NCI-H524 treated with DMSO at 0.1 percent for 48 hours (cell line): ENCODE results near the gene FAM53B.
"Not testable (repeated sequence)": the region's sequence is repeated elsewhere in the genome, so short reads cannot be mapped to it uniquely, and the experiment has no call there.

Experiments used
- DNase-seq: peaks from one replicate; lab custom pipeline; 2025; lab: John Stamatoyannopoulos, UW

Gene FAM53B

DNA sequence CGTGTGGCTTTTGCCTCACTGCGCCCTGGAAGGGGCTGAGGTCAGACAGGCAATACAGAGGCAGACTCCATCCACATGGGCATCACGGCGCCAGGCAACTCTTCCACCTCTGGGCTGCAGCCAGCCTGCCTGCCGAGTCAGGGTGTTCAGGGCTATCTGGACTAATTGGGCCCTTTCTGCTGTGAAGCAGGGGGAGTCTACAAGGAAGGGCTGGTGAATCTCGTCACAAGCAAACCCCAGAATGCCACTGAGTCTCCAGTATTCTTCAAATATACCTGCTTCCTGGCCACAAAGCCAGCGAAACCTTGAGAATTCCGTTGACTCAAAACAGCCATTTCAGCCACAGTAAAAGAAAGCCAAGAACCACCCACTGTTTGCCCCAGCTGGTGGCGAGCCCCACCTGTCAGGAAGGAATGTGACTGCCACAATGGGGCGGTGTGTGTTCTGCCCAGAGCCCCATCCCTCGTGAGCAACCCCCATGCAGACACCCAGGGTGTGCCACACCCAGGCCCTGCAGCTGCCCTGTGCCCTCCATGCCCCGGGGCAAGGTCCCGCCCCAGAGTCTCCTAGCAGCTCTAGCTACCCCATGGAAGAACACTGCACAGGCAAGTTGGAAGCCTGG is 117.3 kb downstream of the FAM53B start:
- no peak for DNase-seq

DNA sequence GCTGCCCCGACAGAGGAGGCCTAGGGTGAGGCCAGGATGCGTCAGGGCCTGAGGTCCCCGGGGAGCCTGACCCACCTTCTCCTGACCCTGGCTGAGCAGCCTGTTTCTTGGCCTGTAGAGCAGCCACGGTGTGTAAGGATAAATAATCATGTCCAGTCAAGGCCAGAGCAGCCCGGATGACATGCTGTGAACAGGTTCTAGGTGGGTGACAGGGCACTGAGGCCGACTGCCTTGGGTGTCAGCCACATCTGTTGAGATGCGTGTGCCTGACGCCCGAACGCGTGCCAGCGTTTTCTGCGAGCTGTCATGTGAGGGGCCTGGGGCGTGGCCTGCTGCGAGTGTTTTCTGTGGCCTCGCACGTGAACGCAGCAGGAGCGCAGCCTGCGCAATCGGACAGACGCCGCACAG is 118.3 kb downstream of the FAM53B start:
- no peak for DNase-seq

DNA sequence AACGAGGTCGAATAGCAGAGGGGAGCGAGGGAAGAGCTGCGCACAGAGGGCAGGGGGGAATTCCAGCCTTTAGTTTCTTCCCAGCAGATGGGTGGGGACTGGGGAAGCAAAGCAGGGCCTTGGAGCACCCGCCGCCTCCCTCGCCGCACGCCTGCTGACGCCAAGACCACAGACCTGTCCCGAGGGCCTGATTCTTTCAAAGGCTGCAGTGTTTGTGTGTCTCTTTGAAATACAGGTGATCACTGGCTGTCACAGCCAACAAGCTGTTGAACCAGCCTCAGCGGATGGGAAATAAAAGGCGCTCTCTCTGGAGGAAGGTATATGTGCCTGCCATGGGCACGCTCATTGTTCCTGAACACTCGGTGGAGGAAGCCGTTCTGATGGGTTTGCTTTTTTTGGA is 119.3 kb downstream of the FAM53B start:
- DNase-seq, result no peak

DNA sequence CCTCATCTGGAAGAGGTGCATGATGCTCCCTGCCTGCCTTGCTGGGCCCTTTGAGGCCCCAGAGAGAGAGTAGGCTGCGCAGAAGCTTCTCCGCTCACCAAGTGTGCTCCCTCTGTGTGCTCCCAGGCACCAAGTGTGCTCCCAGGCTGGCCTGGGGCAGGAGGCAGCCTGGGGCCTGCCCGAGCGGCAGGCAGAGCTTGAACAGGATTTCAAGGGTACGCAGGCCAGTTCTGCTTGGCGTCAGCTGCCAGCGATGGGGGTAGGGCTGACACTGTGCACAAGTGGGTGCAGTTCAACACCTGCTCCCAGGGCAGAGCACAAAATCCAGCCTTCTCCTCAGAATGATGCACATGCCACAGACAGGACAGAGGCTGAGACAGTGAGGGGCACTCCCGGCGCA is 119.7 kb downstream of the FAM53B start:
- no peak for DNase-seq

DNA sequence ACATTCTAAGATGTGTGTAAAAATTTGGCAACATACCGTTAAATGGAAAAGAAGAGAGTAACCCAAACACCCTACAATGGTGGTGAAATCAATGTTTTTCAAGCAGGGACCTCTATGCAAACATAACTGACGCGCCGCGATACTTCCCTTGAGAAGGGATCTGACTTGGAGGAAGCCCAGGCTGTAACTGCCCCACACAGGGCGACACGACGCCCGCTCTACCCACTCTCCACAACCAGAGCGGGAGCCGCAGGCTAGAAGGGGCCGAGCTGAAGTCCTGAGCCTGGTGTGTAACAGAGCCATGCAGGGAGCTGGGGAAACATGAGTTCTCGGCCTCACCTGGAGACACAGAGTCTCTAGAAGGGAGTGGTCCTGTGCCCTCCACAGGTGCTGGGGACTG is 120.2 kb downstream of the FAM53B start:
- DNase-seq, result no peak

DNA sequence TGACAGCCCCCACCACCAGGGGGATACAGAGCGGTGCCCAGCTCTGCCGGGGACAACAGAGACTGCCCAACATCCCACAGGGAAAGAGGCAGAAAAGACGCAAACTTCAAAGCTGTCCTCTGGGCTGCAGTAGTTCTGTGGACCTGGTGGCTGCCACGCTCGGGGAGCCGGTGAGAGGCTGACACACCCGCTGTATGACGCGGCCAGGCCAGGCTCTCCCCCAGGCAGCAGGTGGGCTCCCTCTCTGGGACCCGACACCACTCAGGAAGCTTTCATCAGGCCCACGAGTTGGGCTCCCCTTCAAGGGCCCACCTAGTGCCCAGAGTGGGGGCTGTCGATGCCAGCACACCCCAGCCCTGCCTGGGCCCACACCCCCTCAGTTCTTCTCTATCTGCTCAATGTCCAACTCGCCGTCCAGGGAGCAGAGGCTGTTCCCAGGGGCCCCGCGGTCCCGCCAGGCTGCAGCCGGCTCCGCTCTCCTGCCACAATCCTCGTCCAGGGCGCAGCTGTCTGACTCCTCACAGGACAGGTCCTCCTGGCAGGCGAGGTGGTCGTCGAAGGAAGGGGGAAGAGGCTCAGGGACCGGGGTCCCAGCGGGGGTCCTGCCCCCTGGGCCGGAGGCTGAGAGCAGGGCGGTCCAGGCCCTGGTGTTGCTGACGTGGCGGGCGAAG is 121.2 kb downstream of the FAM53B start:
- DNase-seq, result no peak

DNA sequence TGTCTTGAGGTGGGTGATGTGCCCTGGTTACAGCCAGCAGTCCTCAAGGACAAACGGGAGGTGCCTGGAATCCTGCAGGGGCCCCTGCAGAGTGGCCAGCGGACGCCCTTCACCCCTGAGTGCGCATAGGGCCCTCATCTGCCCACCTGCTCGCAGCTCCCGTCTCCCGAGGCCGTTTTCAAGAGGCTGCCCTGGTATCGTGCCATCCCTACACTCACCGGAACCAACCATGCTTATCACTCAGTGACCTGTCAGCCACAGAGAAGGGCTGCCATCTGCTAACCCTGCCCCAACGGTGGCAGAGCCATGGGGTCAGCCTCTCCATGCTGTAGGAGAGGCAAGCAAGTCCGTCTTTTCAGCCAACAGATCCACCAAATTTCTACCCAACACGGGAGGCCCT is 122.0 kb downstream of the FAM53B start:
- DNase-seq, result no peak

DNA sequence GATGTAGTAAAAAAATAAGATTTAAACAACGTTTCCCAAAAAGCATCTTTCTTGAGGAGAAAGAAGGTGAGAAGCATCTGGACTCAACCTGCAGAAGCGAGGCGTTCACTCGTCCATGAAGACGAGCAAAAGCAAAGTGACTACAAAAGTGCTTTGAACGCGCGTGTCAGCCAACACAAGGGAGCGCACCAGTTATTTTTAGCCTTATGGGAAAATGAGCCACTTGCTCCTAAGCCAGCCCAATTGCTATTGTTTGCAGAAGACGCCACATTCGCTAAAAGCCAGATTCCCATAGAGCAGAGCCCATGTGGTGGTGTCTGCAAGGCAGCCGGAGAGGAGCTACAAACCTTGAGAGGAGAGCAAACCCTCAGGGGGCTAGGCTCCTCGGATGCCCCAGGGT is 122.5 kb downstream of the FAM53B start:
- DNase-seq, result no peak

DNA sequence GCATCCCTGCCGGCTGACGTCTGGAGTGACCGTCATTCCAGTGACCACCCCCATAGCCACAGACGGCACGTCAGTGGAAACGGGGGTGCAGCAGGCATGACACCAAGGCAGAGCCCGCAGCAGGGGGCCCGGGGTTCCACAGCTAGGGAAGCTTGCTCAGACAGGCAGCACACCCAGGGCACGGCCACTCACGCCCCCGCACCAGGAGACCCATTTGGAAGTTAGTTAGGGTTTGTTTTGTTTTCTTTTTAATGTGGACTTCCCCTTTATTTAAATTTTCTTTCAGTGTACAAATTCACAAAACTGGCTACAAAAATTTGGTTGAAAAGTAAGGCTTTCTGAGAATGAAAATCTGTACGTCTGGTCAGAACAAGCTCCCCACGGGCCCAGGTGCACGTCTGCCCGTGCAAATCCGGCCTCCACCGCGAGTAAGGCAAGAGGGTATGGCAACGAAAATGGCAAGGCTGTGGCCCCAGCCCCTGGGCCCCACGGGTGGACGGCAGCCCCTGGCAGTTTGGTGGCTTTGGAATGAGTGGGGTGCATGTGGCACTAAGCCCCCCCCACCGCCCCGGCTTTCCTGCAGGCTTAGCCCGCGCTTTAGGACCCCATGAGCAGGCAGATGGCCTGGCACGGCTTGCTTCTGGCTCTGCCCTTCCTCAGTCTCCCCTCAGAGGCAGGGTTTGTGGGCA is 124.2 kb downstream of the FAM53B start:
- DNase-seq, result no peak

DNA sequence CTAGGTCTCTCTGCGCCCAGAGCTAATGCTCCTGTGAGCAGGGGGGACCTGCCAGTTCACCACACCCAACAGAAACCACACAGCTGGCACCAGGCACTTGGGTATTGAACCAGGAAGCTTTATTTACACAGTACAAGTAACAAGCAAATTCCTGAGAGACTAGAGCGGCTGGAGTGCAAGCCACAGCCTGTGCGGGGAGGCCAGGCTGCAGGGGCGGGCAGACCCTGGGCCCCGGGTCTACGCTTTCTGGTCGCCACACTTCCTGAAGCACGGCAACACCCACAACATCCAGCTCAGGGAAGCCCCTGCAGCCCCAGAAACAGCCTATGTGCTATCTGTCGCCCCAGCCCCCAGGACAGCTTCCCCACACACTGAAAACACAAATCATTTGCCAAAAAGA is 125.0 kb downstream of the FAM53B start:
- no peak for DNase-seq

DNA sequence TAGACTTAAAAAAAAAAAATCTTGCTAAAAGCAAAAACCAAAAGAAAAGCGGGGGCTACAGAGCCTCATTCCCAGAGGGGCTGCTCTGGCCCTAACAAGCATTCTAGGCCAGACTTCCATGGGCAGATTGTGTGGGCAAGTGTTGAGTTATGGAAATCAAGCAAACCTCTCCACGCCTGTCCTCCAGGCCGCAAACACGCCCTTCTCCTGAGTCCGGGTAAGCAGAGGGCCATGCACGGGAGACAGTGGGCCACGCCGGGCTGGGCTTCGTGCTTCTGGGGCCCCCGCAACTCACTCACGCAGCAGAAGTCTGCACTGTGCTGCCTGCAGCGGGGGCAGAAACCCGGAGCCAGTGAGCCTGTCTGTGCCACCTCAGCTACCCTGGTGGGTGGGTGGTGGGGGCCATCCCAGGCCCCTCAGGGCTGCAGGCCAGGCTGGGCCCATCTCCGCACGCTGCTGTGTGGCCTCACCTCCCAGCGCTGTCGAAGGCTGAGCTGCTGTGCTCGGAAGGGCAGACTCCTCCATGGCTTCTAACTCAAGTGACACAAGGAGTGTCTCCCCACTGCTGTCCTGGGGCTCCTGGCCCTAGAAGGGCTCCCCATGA is 125.6 kb downstream of the FAM53B start:
- DNase-seq, result no peak

DNA sequence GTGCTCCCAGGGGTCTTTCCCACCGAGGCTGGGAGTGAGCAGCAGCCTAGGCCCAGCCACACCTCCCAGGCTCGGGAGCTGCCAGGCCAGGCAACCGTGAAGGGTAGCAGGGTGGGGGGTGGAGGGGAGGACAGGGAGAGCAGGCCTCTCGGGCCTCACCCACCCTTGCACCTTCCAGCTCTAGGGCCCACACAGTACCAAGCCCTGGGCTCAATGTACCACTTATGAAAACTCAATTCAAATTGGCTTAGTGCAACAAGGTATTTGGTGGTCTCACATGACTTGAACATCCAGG is 127.4 kb downstream of the FAM53B start:
- DNase-seq, result no peak

DNA sequence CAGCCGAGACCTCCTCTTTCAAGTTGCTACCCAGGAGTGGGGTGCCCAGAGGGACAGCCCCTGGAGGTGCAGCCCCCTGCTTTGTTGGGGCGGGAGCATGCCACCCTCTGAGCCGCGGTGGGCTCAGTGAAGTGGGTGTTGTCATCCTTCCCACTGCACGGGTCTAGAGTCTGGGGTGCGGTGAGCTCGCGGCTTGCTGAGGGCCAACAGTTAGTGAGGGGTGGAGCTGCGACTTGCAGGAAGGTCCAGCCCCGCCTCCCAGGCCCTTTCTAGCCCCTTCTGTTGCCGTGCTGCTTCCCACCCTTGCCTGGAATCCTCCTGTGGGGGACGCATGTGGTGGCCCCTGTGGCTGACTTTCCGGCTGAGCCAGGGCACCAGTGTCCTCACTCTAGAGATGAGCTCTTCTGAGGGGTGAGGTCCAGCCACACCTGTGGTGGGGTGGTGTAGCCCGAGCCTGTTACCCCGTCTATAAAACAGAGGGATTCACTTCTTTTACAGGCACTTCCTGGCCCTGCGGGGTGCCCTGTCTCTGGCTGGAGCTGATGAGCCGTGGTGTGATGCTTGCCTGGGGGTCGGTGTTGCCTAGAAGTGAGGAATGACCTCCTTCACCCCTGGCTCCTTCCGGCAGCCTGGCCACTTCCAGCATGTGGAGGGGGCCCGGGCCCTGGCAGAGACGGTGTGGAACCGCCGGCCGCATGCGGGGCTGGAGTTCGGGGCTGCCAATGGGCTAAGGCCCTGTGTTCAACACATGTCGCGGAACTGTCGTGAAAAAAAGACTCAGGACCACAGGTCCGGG is 127.9 kb downstream of the FAM53B start:
- no peak for DNase-seq

DNA sequence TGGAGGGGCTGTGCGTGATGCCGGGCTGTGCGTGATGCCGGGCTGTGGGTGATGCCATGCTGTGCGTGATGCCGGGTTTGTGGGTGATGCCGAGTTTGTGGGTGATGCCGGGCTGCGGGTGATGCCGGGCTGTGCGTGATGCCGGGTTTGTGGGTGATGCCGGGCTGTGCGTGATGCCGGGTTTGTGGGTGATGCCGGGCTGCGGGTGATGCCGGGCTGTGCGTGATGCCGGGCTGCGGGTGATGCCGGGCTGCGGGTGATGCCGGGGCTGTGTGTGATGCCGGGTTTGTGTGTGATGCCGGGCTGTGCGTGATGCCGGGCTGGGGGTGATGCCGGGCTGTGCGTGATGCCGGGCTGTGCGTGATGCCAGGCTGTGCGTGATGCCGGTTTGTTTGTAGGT is 128.9 kb downstream of the FAM53B start:
- no peak for DNase-seq

DNA sequence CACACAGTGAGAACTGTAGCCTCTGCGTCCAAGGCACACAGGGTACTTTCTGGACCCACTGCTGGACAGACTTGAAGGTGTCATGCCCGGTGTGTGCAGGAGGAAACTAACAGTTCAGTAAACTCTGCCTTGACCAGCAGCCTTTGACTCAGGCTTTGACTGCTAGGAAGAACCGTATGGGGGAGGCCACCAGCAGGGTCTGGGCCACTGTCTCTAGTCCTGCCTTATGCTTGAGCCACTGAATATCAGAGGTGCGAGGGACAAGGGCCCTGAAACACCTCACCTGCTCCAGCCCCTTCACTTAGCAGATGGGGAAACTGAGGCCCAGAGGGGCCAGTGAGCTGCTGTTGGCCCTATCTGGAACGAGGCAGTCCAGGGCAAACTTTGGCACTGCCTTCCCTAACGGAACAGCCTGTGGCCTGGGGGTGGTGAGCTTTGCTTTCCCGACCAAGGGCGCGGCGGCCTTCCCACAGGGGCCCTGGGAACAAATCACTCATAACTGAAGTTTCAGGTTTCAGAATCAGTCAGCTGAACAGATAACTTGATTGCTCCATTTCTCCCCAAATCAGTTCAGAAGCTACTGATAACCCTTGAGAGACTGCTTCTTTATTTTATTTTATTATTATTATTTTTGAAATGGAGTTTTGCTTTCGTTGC is 130.0 kb downstream of the FAM53B start:
- DNase-seq, result no peak

DNA sequence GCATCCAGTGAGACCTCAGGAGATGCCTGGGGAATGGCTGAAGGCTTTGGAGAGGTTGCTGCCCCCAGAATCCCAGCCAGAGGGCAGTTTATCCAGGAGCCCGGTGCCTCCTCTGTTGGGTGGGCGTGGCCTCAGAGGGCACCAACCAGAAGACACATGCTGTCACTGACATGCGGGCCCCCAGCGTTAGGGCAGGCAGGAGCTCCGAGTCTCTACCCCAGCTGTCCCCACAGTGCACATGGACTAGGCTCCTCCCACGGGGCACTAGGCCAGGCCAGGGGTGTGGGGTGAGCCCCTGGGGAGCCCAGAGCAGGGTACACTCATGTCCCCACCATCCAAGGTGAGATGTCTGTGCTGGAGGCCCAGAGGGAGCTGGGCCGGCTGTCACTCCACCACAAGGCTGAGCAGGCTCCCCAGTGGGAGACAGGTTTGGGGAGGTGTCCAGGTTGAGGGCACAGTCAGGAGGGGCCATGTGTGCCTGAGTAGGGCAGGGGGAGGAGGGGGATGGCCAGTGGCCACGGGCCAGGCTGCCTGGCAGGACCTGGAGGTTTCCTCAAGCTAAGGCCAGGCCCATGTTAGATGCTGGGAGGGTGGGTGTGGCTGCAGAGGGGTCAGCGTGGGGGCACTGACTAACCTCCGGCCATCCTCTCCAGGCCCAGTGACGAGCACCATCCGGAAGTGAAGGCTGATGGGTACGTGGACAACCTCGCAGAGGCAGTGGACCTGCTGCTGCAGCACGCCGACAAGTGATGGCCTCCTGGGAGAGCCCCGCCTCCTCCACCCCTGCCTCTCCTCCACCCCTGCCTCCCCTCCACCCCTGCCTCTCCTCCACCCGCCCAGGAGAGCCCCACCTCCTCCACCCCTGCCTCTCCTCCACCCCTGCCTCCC is 131.3 kb downstream of the FAM53B start:
- DNase-seq, result no peak

DNA sequence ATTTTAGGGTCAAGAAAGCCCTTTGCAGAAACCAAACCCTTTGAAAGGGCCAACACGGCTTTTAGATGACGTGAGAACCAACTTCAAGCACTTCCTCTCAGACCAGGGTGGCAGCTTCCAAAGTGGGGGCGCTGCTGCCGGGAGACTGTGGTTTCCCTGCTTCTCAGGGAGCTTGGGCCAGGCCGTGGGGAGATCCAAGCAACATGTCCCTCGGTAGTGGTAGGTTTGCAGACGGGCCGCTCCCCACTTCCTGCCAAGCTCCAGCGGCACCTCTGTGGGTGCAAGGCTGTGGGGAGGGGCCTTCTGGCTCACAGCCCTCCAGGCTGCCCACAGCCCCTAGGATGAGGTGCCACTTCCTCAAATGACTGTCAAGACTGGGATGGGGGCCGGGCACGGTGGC is 132.4 kb downstream of the FAM53B start:
- DNase-seq, result no peak

DNA sequence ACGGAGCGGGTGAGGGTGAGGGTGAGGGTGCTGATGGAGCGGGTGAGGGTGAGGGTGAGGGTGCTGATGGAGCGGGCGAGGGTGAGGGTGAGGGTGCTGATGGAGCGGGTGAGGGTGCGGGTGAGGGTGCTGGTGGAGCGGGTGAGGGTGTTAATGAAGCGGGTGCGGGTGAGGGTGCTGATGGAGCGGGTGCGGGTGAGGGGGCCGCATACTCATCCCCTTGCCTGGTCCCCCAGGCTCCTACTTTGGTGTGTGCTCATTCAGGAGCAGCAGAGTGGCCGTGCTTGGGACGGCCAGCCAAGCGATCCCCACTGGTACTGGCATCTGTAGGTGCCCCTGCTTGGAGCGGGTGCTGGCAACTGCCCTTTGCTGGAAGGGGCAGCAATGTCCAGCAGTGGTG is 133.3 kb downstream of the FAM53B start:
- not testable (repeated sequence) for DNase-seq

DNA sequence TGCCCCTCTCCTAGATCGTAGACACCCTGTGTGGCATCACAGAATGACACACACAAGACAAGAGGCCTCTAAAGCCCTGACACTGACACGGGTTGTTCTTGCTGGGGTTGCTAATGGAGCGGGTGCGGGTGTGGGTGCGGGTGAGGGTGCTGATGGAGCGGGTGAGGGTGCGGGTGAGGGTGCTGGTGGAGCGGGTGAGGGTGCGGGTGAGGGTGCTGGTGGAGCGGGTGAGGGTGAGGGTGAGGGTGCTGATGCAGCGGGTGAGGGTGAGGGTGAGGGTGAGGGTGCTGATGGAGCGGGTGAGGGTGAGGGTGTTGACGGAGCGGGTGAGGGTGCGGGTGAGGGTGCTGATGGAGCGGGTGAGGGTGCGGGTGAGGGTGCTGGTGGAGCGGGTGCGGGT is 134.0 kb downstream of the FAM53B start:
- not testable (repeated sequence) for DNase-seq

DNA sequence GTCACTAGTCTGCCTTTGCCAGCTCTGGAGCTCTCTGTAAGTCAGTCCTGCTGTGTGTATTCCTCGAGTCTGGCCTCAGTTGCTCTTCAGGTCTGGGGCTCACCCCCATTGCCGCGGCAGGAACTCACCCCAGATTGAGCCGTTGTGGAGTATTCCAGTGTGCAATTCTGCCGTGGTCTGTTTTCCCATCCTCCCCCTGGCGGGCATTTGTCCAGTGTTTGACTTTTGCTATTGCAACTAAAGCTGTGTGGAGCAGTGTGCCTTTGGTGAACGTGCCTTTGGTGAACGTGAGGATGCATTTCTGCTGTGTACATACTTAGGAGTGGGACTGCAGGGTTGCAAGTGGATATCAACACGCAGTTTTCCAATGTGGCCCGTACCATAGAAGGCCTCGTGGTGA is 134.5 kb downstream of the FAM53B start:
- DNase-seq, result no peak
